K562 (cell line): ENCODE measurements around the gene SIK3.

ENCODE experiments used
- BDP1 ChIP-seq: IDR thresholded peaks from 3 replicates; pipeline ENCODE4 v1.6.1; 2011; ENCODE audit not compliant: insufficient read length, insufficient read depth
- CTCF ChIP-seq, 3 experiments: IDR thresholded peaks in 2 of 3; conservative IDR thresholded peaks in 1 of 3; 2 replicates each; pipeline ENCODE4 v1.5.1; 2011 to 2012; ENCODE audit warnings: low read length in 3 of 3, mild to moderate bottlenecking in 3 of 3, control low read depth in 2 of 3, improper control_type of control experiment in 1 of 3, inconsistent platforms in 1 of 3, low read depth in 1 of 3, mixed read lengths in 1 of 3, moderate library complexity in 1 of 3; ENCODE audit not compliant: insufficient read depth in 2 of 3
- GABPA ChIP-seq: fragments of 200-800 bp; sonication (Bioruptor generic); conservative IDR thresholded peaks from 2 replicates; pipeline ENCODE4 v1.6.1; 2016; ENCODE audit warnings: low read depth, missing genetic modification characterization, missing compliant biosample characterization
- RBBP5 ChIP-seq: fragments of 200-600 bp; sonication (generic); IDR thresholded peaks from 2 replicates; pipeline ENCODE4 v1.6.1; 2012; ENCODE audit warnings: borderline replicate concordance, mild to moderate bottlenecking, low read length, control low read depth, inconsistent platforms; ENCODE audit not compliant: insufficient read depth, poor library complexity, severe bottlenecking
- SAFB ChIP-seq: fragments of 200-400 bp; formaldehyde crosslinking; IDR thresholded peaks from 2 replicates; pipeline ENCODE4 v1.6.1; 2017; ENCODE audit warnings: low read depth, low read length, borderline replicate concordance
- SRSF1 ChIP-seq: fragments of 200-400 bp; formaldehyde crosslinking; IDR thresholded peaks from 2 replicates; pipeline ENCODE4 v1.6.1; 2017; ENCODE audit warnings: mild to moderate bottlenecking, low read depth, low read length, moderate library complexity
- TRIM28 ChIP-seq: fragments of 450-650 bp; IDR thresholded peaks from 2 replicates; pipeline ENCODE4 v1.6.1; 2017
- USF2 ChIP-seq: sonication (generic); formaldehyde crosslinking; IDR thresholded peaks from 2 replicates; pipeline ENCODE4 v1.5.0; 2020; ENCODE audit warnings: missing genetic modification reagents
- ZHX1 ChIP-seq: fragments of 150-350 bp; conservative IDR thresholded peaks from 2 replicates; pipeline ENCODE4 v1.6.1; 2014; ENCODE audit warnings: low read length
- TF ChIP-seq, protein P1 (sequence below): fragments of 450-650 bp; IDR thresholded peaks from 2 replicates; pipeline ENCODE4 v1.6.1; 2016; ENCODE audit warnings: antibody characterized with exemption
- TF ChIP-seq, protein P2 (sequence below): IDR thresholded peaks from 2 replicates; pipeline ENCODE4 v1.6.1; 2012; ENCODE audit warnings: low read depth, low read length, improper control_type of control experiment, borderline replicate concordance

DNA sequence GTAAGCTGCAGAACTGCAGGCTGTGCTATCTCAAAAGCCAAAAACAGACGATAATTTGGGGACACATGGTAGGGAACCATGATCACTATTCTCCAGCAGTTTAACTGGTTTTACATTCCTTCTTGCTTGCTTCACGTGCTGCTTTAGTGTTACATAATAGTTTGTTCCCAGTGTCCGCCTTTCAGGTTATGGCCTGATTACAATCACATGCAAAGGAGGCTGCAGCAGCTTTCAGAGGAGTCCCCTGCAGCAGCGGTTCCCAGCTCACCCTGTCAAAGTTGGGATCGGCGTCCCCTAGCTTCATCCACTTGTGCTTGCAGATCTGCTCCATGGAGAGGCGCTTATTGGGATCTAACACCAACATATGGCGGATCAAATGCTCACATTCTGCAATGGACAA, 221.6 kb downstream of the SIK3 start:
- no peak for TF ChIP-seq TRIM28
- no peak for TF ChIP-seq GABPA
- TF ChIP-seq SRSF1, result no peak
- TF ChIP-seq CTCF (IDR thresholded peaks at IDR 0.05 in 2 of 3, conservative IDR thresholded peaks at IDR 0.05 in 1 of 3; ENCODE audit: insufficient read depth in 2 of 3, low read depth in 1 of 3, low read length in 3 of 3), result no peak
- TF ChIP-seq RBBP5, result no peak
- no peak for TF ChIP-seq BDP1
- TF ChIP-seq, protein P1, sequence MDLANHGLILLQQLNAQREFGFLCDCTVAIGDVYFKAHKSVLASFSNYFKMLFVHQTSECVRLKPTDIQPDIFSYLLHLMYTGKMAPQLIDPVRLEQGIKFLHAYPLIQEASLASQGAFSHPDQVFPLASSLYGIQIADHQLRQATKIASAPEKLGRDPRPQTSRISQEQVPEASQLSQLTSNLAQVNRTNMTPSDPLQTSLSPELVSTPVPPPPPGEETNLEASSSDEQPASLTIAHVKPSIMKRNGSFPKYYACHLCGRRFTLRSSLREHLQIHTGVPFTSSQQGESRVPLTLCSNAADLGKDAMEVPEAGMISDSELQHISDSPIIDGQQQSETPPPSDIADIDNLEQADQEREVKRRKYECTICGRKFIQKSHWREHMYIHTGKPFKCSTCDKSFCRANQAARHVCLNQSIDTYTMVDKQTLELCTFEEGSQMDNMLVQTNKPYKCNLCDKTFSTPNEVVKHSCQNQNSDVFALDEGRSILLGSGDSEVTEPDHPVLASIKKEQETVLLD, result no peak
- TF ChIP-seq SAFB, result no peak
- TF ChIP-seq USF2 (CRISPR knock-in tag), result no peak
- TF ChIP-seq, protein P2, sequence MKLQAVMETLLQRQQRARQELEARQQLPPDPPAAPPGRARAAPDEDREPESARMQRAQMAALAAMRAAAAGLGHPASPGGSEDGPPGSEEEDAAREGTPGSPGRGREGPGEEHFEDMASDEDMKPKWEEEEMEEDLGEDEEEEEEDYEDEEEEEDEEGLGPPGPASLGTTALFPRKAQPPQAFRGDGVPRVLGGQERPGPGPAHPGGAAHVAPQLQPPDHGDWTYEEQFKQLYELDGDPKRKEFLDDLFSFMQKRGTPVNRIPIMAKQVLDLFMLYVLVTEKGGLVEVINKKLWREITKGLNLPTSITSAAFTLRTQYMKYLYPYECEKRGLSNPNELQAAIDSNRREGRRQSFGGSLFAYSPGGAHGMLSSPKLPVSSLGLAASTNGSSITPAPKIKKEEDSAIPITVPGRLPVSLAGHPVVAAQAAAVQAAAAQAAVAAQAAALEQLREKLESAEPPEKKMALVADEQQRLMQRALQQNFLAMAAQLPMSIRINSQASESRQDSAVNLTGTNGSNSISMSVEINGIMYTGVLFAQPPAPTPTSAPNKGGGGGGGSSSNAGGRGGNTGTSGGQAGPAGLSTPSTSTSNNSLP, result no peak
- TF ChIP-seq ZHX1, result no peak
